ENCODE measurements around the gene PACS2.

The PACS2 gene

GRCh38 chr14:105425823-105426247, 111.3 kb downstream of the PACS2 start:
- DNase-seq, result no peak

- no peak for DNase-seq
Measured at GRCh38 chr14:105426416-105427130, 112.0 kb downstream of the PACS2 start.

GRCh38 chr14:105427412-105427811, 112.9 kb downstream of the PACS2 start:
- no peak for DNase-seq

DNA sequence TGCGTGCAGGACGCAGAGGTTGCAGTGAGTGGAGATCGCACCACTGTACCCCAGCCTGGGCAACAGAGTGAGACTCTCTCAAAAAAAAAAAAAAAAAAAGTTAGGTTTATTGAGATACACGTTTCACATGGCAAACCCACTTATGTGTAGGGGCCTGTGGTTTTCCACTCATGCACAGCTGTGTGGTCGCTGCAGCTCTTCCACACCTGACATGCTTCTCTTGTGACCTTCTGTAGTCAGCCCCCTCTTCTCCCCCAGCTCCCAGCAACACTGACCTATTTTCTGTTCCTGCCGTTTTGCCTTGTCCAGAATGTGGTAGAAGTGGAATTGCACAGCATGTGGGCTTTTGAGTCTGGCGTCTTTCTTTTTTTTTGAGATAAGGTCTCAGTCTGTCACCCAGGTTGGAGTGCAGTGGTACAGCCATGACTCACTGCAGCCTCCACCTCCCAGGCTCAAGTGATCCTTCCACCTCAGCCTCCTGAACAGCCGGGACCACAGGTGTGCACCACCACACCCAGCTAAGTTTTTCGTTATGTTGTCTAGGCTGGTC, 113.5 kb downstream of the PACS2 start:
- no peak for DNase-seq

GRCh38 chr14:105430042-105430441, 115.5 kb downstream of the PACS2 start:
- no peak for DNase-seq

- no peak for DNase-seq
Measured at GRCh38 chr14:105430565-105430964, 116.0 kb downstream of the PACS2 start.

- no peak for DNase-seq
Measured at GRCh38 chr14:105431256-105431655, 116.7 kb downstream of the PACS2 start.

DNA sequence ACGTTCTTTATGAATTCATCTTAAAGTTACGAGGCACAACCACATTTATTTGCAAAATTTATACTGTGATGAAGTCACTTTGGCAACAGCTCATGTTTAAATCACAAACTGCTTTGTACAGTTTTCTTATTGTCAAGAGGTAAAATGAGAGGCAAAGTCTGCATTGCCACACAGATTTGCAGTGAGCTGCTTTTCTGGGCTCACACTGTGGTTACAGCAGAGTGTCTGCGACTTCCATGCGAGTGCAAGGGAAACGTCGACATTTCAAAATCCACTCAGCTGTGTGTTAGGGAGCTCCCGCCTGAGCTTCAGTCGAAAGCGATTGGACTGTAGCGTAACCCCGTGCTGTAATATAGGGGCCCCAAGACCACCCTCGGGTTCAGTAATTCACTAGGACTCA, 118.1 kb downstream of the PACS2 start:
- no peak for DNase-seq

- no peak for DNase-seq
Measured at GRCh38 chr14:105433161-105433605, 118.6 kb downstream of the PACS2 start.

GRCh38 chr14:105436402-105436801, 121.9 kb downstream of the PACS2 start:
- no peak for DNase-seq

GRCh38 chr14:105436891-105437722, 122.6 kb downstream of the PACS2 start:
- no peak for DNase-seq

DNA sequence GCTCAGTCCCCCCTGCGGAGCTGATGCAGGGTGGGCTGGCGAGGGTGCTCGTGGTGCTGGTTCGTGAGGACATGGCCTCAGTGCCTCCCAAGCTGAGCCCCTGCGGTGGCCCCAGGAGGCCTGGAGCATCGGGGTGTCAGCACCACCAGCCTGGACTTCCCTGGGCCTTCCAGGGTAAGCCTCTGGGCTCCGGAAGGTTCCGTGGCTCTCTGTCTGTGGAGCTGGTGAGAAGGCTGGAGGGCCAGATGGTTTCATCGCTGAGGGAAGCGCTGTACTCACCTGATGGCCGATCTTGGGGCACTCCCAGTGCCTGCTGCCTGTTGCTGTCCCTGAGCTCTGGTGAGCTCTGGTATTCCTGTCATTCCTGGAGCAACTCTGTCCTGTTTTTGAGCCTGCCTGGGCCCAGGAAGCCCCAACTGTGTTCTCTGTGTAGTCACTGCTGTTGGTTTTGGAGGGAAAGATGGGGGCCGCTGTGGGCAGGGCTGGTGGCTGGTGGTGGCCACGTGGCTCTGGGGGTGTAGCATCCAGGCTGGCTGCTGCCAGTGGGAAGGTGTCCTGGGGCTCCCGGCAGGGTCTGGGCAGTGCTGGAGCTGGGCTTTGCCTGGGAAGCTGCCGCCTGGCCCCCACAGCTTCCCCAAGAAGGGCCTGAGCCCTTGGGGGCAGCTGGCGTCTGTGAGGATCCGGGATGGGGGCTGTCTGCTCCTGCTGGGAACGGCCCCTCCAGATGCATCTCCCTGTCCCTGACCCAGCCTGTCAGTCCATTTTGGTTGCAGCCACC, 123.4 kb downstream of the PACS2 start:
- no peak for DNase-seq

- DNase-seq, result no peak
Measured at GRCh38 chr14:105439179-105439578, 124.6 kb downstream of the PACS2 start.

DNA sequence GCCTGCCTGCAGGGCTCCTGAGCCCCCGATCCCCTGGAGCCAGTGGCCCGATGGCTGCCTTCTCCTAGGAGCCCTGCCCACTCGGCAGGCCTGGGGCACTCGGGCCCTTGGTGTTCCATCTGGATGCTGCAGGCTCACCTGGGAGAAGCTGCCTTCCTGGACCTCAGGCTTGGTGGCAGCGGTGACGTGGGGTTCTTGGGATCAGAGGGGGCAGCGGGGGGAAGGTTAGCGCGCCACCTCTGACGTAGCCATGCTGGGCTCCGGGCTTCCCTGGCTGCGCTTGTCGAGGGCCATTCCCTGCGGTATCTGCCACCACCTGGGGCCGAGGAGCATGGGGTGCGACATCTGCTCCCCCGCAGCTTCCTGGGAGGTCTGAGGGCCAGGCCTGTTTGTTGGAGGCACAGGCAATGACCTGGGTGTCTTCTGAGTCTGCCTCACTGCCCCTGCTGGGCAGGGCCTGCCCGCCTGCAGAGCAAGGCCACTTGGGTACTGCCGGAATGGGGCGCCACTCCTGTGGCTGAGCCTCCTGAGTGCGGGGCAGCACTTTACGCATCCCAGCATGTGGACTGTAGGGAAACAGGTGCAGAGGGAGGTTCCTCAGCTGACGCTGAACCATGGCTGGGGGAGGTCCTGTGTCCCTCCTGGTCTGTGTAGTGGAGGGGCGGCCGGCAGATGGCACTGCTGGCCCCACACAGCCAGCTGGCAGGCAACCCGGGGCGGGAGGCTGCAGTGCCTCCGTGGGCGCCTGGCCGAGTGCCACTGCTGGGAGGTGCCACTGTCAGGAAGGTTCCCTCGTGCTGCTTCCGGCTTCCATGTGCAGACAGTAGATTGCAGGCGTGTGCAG, 125.4 kb downstream of the PACS2 start:
- DNase-seq, result no peak

DNA sequence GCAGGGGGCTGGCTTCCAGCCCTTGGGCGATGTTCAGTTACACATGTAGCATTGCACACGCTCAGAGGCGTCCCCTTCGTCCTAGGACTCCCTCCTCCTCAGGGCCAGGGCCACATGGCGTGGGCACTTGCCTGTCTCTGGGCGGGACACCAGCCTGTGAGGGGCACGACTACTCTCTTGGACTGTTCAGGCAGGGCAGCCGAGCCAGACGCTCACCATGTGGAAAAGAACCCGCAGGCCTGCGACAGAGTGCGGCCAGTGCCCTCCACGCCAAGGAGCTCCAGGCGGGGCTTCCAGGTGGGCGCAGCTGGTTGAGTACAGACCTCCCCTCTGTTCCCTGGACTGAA, 126.0 kb downstream of the PACS2 start:
- DNase-seq, result no peak

- DNase-seq, result no peak
Measured at GRCh38 chr14:105440992-105441391, 126.4 kb downstream of the PACS2 start.

GRCh38 chr14:105442125-105442524, 127.6 kb downstream of the PACS2 start:
- no peak for DNase-seq

- no peak for DNase-seq
Measured at GRCh38 chr14:105442834-105443233, 128.3 kb downstream of the PACS2 start.

DNA sequence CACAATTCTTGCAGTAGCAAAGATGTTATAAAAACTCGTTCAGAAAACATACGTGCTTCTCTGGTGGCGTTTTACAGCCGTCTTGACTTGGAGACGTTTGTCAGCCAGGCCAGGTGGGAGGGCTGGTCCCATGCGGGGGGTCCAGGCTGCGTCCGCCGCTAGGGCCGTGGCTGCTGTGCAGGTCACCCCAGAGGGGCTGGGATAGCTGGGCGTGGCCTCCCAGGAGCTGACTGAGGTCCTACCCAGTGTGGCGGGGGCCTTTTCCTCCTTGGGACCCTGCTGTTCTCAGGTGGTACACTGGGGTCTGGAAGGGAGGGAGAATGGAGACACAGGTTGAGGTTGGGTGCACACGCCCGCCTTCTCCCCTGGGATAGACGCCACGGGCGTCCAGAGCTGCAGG, 130.3 kb downstream of the PACS2 start:
- DNase-seq, result no peak

DNA sequence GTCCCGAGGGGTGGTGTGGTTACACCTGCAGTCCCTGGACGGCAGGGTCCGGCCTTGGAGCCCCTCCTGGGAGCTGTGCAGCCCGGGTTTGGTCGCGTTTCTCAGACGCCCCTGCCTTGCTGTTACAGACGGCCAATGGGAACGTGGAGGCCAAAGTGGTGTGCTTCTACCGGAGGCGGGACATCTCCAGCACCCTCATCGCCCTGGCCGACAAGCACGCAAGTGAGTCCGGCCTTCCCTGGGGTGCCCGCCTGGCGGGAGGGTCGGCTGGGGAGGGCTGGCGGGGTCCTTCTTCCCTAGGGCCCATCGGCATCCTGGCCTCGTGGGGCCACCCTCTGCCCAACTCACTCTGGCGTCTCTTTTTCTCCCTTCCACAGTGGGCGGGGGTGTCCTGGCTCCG, 130.7 kb downstream of the PACS2 start:
- DNase-seq, result no peak

DNA sequence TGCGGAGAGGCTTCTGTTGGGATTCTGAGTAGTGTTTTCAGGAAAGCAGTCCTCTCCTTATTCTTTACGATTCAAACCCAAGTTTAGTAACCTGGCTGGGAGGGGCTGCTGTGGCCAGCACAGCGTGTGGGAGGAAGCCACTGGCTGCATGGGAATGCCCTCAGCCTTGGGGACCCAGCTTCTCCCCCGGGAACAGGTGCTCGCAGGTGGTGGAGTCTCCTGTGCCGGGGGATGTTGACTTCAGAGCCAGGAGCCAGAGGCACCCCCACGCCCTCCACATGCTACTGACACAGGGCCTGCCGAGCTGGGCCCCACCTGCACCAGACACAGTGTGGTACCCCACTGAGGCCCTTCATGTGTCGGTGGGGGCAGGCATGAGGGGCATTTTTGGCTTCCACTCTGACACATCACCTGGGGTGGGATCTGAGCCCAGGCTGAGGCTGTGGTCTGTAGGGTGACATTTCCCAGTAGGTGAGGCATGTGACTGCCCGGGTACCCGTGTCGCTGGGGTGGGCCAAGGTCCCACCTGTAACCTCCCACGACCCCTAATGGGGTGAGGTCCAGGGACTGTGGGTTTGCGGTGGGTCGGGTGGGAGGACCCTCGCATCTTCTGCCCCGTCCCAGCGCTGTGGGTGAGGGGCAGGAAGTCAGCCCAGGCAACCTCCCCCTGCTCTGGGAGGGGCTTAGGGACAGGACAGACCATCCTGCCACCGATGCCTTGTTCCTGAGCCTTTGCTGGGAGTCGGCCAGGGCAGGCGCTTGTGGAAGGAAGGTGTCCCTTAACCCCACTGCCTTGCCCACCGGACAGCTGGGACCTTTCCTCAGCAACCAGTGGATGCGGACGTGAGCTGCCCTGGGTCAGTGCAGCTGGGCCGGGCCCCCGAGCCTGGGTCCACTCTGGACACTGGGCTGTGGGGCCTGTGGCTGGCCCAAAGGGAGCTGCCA, 131.6 kb downstream of the PACS2 start:
- no peak for DNase-seq

All from inflammatory macrophage treated with lipopolysaccharide for 1 hour (primary cell).